ENCODE measurements around the gene MOCOS.

Gene MOCOS

DNA sequence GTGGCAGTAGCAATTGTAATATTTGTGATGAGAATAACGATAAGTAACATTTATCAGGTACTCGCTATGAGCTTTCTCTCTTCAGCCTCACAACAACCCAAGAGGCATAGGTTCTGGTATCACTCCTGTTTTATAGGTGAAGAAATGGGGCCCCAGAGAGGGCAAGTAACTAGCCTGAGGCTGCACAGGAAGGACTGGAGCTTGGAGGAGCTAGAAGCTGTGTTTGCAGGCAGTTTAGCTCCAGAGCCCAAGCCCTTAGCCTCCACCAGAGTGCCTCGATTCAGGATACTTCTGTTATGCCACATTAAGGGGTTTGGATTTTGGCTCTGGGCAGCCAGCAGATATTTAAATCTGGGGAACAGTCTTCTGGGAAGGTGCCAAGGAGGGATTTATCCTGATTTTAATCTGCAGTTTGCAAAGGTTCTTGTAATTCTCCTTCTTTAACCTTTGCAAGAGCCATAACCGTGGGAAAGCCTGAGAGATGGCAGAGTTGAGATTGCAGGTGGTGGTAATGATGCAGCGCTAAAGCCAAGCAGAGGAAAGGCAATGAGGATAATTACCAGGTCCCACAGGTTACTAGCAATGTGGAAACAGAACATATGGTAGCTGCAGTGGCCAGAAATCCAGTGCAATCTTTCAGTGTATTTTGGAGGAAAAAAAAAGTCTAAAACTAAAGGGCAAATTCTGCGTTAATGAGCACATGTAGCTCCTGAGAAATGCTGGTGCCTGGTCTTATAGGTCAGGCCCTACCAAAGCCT, 9.1 kb downstream of the MOCOS start:
- ChIA-PET CTCF (interaction anchor here (1.8 kb wide), 1 partner anchor 88 kb away, joined by 5 read pairs; no protein-coding TSS in a partner anchor), POLR2A (no interaction called here)
- DNase-seq (ENCODE audit: extremely low spot score): no peak
- TF ChIP-seq, protein P1, sequence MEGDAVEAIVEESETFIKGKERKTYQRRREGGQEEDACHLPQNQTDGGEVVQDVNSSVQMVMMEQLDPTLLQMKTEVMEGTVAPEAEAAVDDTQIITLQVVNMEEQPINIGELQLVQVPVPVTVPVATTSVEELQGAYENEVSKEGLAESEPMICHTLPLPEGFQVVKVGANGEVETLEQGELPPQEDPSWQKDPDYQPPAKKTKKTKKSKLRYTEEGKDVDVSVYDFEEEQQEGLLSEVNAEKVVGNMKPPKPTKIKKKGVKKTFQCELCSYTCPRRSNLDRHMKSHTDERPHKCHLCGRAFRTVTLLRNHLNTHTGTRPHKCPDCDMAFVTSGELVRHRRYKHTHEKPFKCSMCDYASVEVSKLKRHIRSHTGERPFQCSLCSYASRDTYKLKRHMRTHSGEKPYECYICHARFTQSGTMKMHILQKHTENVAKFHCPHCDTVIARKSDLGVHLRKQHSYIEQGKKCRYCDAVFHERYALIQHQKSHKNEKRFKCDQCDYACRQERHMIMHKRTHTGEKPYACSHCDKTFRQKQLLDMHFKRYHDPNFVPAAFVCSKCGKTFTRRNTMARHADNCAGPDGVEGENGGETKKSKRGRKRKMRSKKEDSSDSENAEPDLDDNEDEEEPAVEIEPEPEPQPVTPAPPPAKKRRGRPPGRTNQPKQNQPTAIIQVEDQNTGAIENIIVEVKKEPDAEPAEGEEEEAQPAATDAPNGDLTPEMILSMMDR (IDR thresholded peaks at IDR 0.05; ENCODE audit: control extremely low read depth, extremely low read depth, low read depth, missing control alignments): no peak

DNA sequence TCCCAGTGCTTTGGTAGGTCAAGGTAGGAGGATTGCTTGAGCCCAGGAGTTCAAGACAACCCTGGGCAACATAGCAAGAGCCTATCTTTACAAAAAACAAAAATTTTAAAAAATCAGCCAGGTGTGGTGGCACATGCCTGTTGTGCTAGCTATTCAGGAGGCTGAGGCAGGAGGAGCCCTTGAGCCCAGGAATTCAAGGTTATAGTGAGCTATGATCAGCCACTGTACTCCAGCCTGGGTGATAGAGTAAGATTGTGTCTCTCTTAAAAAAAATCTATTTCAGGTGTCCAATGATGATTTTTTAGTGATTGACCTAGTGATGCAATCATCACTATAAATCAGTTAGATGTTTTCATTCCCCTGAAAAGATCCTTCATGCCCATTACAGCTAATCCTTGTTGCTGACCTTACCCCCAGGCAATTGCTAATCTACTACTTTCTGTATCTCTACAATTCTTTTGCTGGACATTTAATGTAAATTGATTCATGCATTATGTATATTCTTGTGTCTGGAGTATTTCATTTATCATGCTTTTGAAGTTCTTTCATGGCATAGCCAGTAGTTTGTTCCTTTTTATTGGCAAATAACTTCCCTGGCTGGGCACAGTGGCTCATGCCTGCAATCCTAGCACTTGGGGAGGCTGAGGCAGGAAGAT, 10.3 kb downstream of the MOCOS start:
- no peak for DNase-seq (ENCODE audit: extremely low spot score)
- TF ChIP-seq, protein P1 (IDR thresholded peaks at IDR 0.05; ENCODE audit: control extremely low read depth, extremely low read depth, low read depth, missing control alignments): no peak
- ChIA-PET POLR2A (no interaction called here), CTCF (interaction anchor here (1.6 to 1.8 kb wide), 2 partner anchors 13 to 87 kb away, joined by 4 to 5 read pairs; no protein-coding TSS in a partner anchor)

DNA sequence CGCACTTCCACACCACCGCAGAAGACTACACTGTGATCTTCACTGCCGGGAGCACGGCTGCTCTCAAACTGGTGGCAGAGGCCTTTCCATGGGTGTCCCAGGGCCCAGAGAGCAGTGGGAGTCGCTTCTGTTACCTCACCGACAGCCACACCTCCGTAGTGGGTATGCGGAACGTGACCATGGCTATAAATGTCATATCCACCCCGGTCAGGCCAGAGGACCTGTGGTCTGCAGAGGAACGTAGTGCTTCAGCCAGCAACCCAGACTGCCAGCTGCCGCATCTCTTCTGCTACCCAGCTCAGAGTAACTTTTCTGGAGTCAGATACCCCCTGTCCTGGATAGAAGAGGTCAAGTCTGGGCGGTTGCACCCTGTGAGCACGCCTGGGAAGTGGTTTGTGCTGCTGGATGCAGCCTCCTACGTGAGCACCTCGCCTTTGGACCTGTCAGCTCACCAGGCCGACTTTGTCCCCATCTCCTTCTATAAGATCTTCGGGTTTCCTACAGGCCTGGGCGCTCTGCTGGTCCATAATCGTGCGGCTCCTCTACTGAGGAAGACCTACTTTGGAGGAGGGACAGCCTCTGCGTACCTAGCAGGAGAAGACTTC, 12.5 kb downstream of the MOCOS start:
- POLR2A ChIA-PET: no interaction called here
- CTCF ChIA-PET: interaction anchor here (1.5 to 2.3 kb wide), 3 partner anchors 10 to 85 kb away, joined by 5 to 11 read pairs (median 5); no protein-coding TSS in a partner anchor
- peak; percentile 4 for DNase-seq (ENCODE audit: extremely low spot score)
- TF ChIP-seq, protein P1 (IDR thresholded peaks at IDR 0.05; ENCODE audit: control extremely low read depth, extremely low read depth, low read depth, missing control alignments): no peak

DNA sequence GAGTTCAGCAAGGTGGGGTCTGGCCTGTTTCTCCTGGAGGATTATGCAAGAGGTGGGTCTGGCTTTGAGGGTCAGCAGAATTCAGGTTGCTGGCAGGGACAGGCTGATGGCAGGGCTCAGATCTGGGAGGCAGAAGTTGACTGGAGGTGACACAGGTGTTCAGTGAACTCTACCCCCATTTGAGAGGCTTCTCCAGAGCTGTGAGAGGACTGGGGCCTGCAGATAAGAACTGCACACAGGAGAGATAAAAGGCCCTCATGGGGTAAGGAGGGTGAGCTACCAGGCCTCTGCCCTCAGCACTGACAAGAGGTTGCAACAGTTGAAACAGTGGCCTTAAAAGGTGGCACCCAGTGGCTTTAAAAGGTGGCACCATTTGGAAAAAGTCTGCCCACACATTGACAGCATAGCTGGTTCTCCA, 13.1 kb downstream of the MOCOS start:
- DNase-seq (ENCODE audit: extremely low spot score): no peak
- ChIA-PET CTCF (interaction anchor here (2.1 to 2.3 kb wide), 2 partner anchors 10 to 84 kb away, joined by 5 to 11 read pairs; no protein-coding TSS in a partner anchor), POLR2A (no interaction called here)

DNA sequence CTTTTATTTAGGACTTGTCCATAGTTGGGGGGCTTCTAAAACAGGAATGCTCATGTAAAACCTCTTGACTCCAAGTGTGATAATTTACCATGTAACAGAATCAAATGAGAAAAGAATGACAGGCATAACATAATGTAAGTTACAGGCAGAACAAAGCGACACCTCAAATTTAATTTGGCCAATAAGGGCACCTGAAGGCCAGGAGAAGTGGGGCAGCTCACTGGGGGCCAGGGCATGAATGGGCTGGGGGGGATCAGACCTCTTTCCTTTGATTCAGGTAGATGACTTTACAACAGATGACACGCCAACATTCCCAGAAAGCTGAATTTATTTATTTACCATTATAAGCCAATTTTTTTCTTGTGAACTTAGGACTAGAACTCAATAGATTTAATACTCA, 14.5 kb downstream of the MOCOS start:
- ChIA-PET CTCF (no interaction called here), POLR2A (no interaction called here)
- TF ChIP-seq, protein P1 (IDR thresholded peaks at IDR 0.05; ENCODE audit: control extremely low read depth, extremely low read depth, low read depth, missing control alignments): no peak
- no peak for DNase-seq (ENCODE audit: extremely low spot score)

More for the DNA sequence above, 13.1 kb downstream of the MOCOS start:
- TF ChIP-seq, protein P1 (IDR thresholded peaks at IDR 0.05; ENCODE audit: control extremely low read depth, extremely low read depth, low read depth, missing control alignments): no peak

DNA sequence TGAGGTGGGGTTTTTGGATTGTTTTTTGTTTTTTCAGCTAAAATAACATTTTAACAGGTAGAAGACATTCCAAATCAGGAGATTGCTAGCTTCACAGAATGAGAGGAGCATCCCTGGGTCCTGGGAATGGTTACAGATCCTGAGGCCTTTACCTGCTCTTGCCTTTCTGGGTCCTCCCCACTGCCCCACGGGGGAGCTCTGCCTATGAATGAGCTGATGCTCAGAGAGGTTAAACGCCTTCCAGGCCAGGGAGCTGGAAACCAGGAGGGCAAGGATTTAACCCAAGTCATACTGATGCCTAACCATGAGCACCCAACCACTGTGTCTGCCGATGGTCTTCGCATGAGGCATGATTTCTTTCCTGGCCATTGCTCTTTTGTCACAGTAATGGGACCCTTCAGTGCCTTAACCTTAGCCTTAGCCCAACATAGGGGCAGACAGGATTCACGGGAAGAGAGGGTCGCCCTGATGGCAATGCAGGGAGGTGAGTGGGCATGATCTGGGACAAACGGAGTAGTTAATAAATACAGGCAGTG, 16.1 kb downstream of the MOCOS start:
- DNase-seq (ENCODE audit: extremely low spot score): no peak
- TF ChIP-seq, protein P1 (IDR thresholded peaks at IDR 0.05; ENCODE audit: control extremely low read depth, extremely low read depth, low read depth, missing control alignments): no peak
- ChIA-PET CTCF (interaction anchor here (2.2 kb wide), 1 partner anchor 14 kb away, joined by 11 read pairs; no protein-coding TSS in a partner anchor), POLR2A (no interaction called here)

Measured in GM10248 (cell line).